Activated naive CD4-positive, alpha-beta T cell treated with anti-CD3 and anti-CD28 coated beads, Interleukin-2, amount 50 U/mL, for 24 hours (primary cell): ENCODE data around the gene ARHGEF17.

ENCODE experiments used
- H3K27ac Mint-ChIP-seq: one replicate; pipeline ENCODE4 v1.8.0; 2021; ENCODE audit warnings: mild to moderate bottlenecking, mixed read lengths
- H3K27me3 Mint-ChIP-seq: one replicate; pipeline ENCODE4 v1.8.0; 2021; ENCODE audit warnings: mixed read lengths
- H3K36me3 Mint-ChIP-seq: one replicate; pipeline ENCODE4 v1.8.0; 2021; ENCODE audit warnings: mixed read lengths
- H3K4me1 Mint-ChIP-seq: one replicate; pipeline ENCODE4 v1.8.0; 2021; ENCODE audit warnings: mixed read lengths
- H3K4me3 Mint-ChIP-seq: one replicate; pipeline ENCODE4 v1.8.0; 2021; ENCODE audit warnings: mild to moderate bottlenecking, mixed read lengths
- H3K9me3 Mint-ChIP-seq: one replicate; pipeline ENCODE4 v1.8.0; 2021; ENCODE audit warnings: mixed read lengths

Gene ARHGEF17

GRCh38 chr11:73414977-73415651, 107.0 kb downstream of the ARHGEF17 start:
- peaks cover 5% of the 10 kb centered on the region for H3K4me1 Mint-ChIP-seq

GRCh38 chr11:73415854-73416615, 108.0 kb downstream of the ARHGEF17 start:
- H3K36me3 Mint-ChIP-seq: peaks cover 10% of the 10 kb centered on the region
- peak overlapping the region; percentile 30 for H3K27ac Mint-ChIP-seq
- no peaks in the 10 kb centered on the region for H3K9me3 Mint-ChIP-seq
- no peaks in the 10 kb centered on the region for H3K27me3 Mint-ChIP-seq
- peaks cover 5% of the 10 kb centered on the region for H3K4me1 Mint-ChIP-seq
- H3K4me3 Mint-ChIP-seq: no peak overlapping the region

More at GRCh38 chr11:73414977-73415651, 107.0 kb downstream of the ARHGEF17 start:
- Mint-ChIP-seq H3K9me3 (no peaks in the 10 kb centered on the region), H3K27me3 (no peaks in the 10 kb centered on the region), H3K36me3 (peaks cover 10% of the 10 kb centered on the region), H3K27ac (no peak overlapping the region), H3K4me3 (no peak overlapping the region)

- peak overlapping the region; percentile 23 for H3K27ac Mint-ChIP-seq
- no peaks in the 10 kb centered on the region for H3K9me3 Mint-ChIP-seq
- peaks cover 10% of the 10 kb centered on the region for H3K36me3 Mint-ChIP-seq
- H3K27me3 Mint-ChIP-seq: no peaks in the 10 kb centered on the region
- H3K4me1 Mint-ChIP-seq: peaks cover 5% of the 10 kb centered on the region
- H3K4me3 Mint-ChIP-seq: no peak overlapping the region
These were observed 108.7 kb downstream of the ARHGEF17 start for GRCh38 chr11:73416786-73417185.
